ENCODE data around the gene KCNQ5. TPM values are rescaled to one million over a fixed set of nuclear protein-coding genes. Genes with fewer than 3 reads are reported as not detected.

KCNQ5 gene
- total RNA-seq, 1 experiment from 2014 or later = 2.0 TPM

DNA sequence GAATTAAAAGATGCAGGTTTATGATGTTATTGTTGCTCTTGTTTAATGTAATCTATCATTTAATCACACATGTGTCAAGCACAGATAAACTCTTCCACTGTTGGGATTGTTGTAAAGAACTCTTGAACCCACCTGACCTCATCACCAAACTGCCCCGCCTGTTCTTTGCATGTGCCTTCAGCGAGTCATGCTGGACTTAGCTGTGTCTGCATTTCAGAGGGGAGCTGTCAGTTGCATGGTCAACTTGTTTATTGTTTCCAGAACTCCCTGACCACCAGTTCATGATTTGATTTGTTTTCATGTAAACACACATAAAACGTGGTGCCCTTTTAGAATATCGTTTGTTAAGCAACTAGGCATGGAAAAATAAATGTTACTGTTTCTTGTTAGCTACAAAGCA is 509.8 kb downstream of the KCNQ5 start:
- ChIA-PET CTCF (interaction anchor here (4.6 kb wide), 1 partner anchor 516 kb away, joined by 35 read pairs; no protein-coding TSS in a partner anchor), POLR2A (no interaction called here)
- no peak for TF ChIP-seq ETV6 (CRISPR knock-in tag; IDR thresholded peaks at IDR 0.05)
- no peak for TF ChIP-seq RELA (CRISPR knock-in tag; IDR thresholded peaks at IDR 0.05; ENCODE audit: borderline replicate concordance)
- no peak for TF ChIP-seq ZNF423 (CRISPR knock-in tag; IDR thresholded peaks at IDR 0.05)
- TF ChIP-seq, protein P1, sequence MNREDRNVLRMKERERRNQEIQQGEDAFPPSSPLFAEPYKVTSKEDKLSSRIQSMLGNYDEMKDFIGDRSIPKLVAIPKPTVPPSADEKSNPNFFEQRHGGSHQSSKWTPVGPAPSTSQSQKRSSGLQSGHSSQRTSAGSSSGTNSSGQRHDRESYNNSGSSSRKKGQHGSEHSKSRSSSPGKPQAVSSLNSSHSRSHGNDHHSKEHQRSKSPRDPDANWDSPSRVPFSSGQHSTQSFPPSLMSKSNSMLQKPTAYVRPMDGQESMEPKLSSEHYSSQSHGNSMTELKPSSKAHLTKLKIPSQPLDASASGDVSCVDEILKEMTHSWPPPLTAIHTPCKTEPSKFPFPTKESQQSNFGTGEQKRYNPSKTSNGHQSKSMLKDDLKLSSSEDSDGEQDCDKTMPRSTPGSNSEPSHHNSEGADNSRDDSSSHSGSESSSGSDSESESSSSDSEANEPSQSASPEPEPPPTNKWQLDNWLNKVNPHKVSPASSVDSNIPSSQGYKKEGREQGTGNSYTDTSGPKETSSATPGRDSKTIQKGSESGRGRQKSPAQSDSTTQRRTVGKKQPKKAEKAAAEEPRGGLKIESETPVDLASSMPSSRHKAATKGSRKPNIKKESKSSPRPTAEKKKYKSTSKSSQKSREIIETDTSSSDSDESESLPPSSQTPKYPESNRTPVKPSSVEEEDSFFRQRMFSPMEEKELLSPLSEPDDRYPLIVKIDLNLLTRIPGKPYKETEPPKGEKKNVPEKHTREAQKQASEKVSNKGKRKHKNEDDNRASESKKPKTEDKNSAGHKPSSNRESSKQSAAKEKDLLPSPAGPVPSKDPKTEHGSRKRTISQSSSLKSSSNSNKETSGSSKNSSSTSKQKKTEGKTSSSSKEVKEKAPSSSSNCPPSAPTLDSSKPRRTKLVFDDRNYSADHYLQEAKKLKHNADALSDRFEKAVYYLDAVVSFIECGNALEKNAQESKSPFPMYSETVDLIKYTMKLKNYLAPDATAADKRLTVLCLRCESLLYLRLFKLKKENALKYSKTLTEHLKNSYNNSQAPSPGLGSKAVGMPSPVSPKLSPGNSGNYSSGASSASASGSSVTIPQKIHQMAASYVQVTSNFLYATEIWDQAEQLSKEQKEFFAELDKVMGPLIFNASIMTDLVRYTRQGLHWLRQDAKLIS (CRISPR knock-in tag; IDR thresholded peaks at IDR 0.05; ENCODE audit: borderline replicate concordance) = no peak
- TF ChIP-seq ZNF263 (CRISPR knock-in tag; IDR thresholded peaks at IDR 0.05; ENCODE audit: low read depth) = no peak
- TF ChIP-seq, protein P2, sequence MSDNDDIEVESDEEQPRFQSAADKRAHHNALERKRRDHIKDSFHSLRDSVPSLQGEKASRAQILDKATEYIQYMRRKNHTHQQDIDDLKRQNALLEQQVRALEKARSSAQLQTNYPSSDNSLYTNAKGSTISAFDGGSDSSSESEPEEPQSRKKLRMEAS (CRISPR knock-in tag; IDR thresholded peaks at IDR 0.05) = no peak
- no peak for TF ChIP-seq GTF2I (CRISPR knock-in tag; conservative IDR thresholded peaks at IDR 0.05)
- TF ChIP-seq PRRX2 (CRISPR knock-in tag; IDR thresholded peaks at IDR 0.05) = no peak
- TF ChIP-seq FOXP1 (CRISPR knock-in tag; IDR thresholded peaks at IDR 0.05; ENCODE audit: borderline replicate concordance) = no peak
- TF ChIP-seq NR2C2 (CRISPR knock-in tag; IDR thresholded peaks at IDR 0.05) = no peak
- no peak for TF ChIP-seq ATF1 (CRISPR knock-in tag; IDR thresholded peaks at IDR 0.05)
- TF ChIP-seq, protein P3, sequence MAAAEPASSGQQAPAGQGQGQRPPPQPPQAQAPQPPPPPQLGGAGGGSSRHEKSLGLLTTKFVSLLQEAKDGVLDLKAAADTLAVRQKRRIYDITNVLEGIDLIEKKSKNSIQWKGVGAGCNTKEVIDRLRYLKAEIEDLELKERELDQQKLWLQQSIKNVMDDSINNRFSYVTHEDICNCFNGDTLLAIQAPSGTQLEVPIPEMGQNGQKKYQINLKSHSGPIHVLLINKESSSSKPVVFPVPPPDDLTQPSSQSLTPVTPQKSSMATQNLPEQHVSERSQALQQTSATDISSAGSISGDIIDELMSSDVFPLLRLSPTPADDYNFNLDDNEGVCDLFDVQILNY (CRISPR knock-in tag; IDR thresholded peaks at IDR 0.05) = no peak
- TF ChIP-seq ZNF396 (CRISPR knock-in tag; IDR thresholded peaks at IDR 0.05; ENCODE audit: borderline replicate concordance) = no peak
- no peak for TF ChIP-seq NR1H2 (CRISPR knock-in tag; IDR thresholded peaks at IDR 0.05)
- TF ChIP-seq, protein P4, sequence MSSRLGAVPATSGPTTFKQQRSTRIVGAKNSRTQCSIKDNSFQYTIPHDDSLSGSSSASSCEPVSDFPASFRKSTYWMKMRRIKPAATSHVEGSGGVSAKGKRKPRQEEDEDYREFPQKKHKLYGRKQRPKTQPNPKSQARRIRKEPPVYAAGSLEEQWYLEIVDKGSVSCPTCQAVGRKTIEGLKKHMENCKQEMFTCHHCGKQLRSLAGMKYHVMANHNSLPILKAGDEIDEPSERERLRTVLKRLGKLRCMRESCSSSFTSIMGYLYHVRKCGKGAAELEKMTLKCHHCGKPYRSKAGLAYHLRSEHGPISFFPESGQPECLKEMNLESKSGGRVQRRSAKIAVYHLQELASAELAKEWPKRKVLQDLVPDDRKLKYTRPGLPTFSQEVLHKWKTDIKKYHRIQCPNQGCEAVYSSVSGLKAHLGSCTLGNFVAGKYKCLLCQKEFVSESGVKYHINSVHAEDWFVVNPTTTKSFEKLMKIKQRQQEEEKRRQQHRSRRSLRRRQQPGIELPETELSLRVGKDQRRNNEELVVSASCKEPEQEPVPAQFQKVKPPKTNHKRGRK (CRISPR knock-in tag; IDR thresholded peaks at IDR 0.05; ENCODE audit: borderline replicate concordance) = no peak
- TF ChIP-seq, protein P5, sequence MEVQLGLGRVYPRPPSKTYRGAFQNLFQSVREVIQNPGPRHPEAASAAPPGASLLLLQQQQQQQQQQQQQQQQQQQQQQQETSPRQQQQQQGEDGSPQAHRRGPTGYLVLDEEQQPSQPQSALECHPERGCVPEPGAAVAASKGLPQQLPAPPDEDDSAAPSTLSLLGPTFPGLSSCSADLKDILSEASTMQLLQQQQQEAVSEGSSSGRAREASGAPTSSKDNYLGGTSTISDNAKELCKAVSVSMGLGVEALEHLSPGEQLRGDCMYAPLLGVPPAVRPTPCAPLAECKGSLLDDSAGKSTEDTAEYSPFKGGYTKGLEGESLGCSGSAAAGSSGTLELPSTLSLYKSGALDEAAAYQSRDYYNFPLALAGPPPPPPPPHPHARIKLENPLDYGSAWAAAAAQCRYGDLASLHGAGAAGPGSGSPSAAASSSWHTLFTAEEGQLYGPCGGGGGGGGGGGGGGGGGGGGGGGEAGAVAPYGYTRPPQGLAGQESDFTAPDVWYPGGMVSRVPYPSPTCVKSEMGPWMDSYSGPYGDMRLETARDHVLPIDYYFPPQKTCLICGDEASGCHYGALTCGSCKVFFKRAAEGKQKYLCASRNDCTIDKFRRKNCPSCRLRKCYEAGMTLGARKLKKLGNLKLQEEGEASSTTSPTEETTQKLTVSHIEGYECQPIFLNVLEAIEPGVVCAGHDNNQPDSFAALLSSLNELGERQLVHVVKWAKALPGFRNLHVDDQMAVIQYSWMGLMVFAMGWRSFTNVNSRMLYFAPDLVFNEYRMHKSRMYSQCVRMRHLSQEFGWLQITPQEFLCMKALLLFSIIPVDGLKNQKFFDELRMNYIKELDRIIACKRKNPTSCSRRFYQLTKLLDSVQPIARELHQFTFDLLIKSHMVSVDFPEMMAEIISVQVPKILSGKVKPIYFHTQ (CRISPR knock-in tag; IDR thresholded peaks at IDR 0.05) = no peak
- TF ChIP-seq, protein P6, sequence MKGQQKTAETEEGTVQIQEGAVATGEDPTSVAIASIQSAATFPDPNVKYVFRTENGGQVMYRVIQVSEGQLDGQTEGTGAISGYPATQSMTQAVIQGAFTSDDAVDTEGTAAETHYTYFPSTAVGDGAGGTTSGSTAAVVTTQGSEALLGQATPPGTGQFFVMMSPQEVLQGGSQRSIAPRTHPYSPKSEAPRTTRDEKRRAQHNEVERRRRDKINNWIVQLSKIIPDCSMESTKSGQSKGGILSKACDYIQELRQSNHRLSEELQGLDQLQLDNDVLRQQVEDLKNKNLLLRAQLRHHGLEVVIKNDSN (CRISPR knock-in tag; IDR thresholded peaks at IDR 0.05) = no peak
- TF ChIP-seq, protein P7, sequence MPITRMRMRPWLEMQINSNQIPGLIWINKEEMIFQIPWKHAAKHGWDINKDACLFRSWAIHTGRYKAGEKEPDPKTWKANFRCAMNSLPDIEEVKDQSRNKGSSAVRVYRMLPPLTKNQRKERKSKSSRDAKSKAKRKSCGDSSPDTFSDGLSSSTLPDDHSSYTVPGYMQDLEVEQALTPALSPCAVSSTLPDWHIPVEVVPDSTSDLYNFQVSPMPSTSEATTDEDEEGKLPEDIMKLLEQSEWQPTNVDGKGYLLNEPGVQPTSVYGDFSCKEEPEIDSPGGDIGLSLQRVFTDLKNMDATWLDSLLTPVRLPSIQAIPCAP (CRISPR knock-in tag; IDR thresholded peaks at IDR 0.05) = no peak
- Mint-ChIP-seq H3K27ac (peak overlapping the region; percentile 11; the same call in 1 of the 2 replicates), H3K4me1 (peaks cover 10% of the 10 kb centered on the region), H3K9me3 (peaks cover 5% of the 10 kb centered on the region; the same call in 1 of the 2 replicates), H3K36me3 (no peaks in the 10 kb centered on the region), H3K4me3 (no peak overlapping the region), H3K27me3 (ENCODE audit: low read depth) (no peaks in the 10 kb centered on the region)
- ATAC-seq (no peak), DNase-seq (ENCODE audit: low spot score) (no peak)

Measured in WTC11 (cell line).